Activated CD4-positive, CD25-positive, alpha-beta regulatory T cell treated with anti-CD3 and anti-CD28 coated beads, Interleukin-2, amount 50 U/mL, for 24 hours (primary cell): ENCODE results near the gene SCG2.

ENCODE experiments used
- ATAC-seq, 2 donors: fragments of 150-1000 bp; cut with Tn5 transposase; one replicate each; pipeline ENCODE4 v1.10.0; 2021; ENCODE audit warnings: mild to moderate bottlenecking in 1 of 2, moderate library complexity in 1 of 2

Gene SCG2, protein sequence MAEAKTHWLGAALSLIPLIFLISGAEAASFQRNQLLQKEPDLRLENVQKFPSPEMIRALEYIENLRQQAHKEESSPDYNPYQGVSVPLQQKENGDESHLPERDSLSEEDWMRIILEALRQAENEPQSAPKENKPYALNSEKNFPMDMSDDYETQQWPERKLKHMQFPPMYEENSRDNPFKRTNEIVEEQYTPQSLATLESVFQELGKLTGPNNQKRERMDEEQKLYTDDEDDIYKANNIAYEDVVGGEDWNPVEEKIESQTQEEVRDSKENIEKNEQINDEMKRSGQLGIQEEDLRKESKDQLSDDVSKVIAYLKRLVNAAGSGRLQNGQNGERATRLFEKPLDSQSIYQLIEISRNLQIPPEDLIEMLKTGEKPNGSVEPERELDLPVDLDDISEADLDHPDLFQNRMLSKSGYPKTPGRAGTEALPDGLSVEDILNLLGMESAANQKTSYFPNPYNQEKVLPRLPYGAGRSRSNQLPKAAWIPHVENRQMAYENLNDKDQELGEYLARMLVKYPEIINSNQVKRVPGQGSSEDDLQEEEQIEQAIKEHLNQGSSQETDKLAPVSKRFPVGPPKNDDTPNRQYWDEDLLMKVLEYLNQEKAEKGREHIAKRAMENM

GRCh38 chr2:223601932-223602666 is at the start of gene SCG2:
TSS of gene SCG2 (minus strand) at chr2:223602361. CDS start at chr2:223599282, 3,079 bp downstream.
- peak in 1 of 2 donors; percentile 48 for ATAC-seq

GRCh38 chr2:223649554-223650533 is 47.7 kb upstream of the SCG2 start:
- ATAC-seq, result no peak

DNA sequence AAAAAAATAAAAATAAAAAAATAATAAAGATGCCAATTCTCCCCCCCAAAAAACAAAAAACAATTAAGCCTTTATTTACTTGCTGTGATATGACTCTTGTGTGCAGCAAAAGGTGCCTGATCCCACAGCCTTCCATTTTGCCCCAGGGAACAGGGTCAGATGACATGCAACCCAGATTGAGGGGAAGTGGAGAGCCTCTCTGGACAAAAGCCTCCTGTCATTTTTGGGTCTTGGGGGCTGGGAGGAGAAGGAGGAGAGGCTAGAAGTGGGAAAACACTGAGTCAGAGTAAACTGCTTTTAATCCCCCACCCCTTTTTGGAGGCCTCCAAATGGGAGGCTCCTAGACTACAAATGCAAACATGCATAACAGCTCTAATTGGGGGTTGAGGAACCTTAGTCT is 46.6 kb upstream of the SCG2 start:
- ATAC-seq, result no peak

DNA sequence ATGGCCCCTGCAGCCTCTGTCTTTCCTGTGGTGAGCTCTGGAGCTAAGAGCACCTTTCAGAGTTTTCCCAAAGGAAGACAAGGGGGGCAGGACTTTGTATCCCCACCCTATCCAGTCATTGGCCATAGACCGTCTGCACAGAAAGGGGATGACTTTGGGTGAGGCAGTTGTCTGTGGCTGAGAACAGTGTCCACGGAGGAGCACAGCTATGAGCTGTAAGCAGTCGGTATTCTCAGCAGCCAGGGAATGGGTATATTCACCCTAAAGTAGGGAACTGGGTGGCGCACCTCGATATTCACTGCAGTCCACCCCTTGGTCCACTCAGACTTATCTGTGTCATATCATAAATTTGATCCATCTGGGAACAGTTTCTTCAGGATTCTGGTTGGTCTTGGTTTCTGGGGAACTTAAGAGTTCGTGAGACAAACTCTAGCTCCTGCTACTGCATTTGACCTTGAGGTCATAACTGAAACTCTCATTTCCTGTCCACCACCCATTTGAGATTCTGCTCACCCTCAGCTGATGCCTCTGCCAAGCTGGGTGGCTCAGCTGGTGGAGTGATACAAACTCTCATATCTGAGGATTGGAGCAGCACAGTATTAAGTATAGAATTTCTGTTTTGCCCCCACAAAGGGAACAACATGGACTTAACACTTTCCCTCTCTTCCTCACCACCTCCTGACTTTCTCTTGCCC is 45.2 kb upstream of the SCG2 start:
- ATAC-seq, result no peak

DNA sequence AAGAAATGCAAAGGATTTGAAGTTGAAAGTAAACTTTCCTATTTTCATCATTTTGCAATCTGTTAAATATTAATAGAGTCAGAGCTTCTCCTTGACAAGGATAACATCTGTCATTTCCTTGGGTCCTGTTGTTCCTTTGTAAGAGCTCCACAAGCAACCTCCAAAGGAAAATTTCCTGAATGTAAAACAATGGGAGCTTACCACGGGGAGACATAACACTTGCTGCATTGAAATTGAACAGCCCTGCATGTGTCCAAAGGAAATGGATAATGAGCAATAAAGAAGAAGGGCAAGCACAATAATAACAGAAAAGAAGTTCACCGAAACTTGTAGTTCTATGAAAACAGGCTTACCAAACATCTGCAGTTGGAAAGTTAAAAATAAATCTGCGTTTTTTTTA is 42.0 kb upstream of the SCG2 start:
- no peak for ATAC-seq

DNA sequence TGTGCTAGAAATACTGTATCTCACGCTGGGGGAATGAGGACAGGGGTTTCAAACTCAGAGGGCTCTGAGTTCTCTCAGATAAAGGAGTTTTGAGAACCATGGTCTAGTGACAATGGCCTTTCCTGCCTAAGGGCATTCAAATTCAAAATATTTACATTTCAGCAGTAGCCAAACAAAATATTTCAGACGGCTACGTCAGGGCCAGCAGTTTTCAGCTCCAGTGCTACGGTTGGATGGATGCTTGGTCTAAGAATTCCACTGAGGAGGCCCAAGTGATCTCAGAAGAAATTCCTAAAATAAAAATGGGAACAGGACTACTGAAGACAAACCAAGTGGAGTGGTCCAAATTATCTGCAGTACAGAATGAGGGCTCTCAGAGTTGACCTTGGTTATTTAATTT is 41.1 kb upstream of the SCG2 start:
- no peak for ATAC-seq

DNA sequence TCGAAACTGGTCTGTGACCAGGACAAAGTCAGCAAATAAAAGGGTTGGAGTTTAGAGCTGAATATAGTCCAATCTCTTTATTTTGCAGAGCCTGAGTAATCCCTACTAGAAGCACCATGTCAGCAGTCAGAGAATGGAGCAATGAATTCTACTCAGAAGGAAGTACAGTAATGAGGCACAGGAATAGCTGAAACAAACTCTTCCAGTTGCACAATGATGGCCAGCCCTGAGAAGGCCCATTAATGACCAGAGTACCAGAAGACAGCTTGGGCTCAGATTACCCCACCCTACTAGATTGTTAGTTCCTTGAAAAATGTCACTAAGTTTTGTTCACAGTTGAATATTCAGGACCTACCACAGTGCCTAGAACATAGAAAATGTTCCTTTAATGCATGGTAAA is 40.3 kb upstream of the SCG2 start:
- ATAC-seq, result no peak

- ATAC-seq, result no peak
These were observed 38.9 kb upstream of the SCG2 start for GRCh38 chr2:223641082-223641481.

GRCh38 chr2:223635080-223635479 is 32.9 kb upstream of the SCG2 start:
- no peak for ATAC-seq

DNA sequence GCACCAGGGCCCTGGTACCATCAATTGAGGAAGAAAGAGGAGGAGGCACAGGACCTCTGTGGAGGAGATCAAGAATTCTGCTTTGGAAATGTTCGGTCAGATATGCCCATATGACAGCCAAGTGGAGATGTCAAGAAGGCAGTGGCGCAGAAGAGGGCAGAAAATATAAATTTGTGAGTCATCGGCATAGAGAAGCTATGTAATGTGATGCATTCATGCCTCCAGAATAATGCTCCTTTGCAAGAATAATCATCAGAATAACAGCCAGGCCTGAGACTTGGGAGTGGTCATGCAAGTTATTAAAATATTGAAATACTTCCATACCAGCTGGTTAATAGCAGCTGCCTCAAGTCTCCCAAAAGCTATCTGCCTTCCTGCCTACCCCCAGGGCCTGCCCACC is 32.1 kb upstream of the SCG2 start:
- ATAC-seq, result no peak

DNA sequence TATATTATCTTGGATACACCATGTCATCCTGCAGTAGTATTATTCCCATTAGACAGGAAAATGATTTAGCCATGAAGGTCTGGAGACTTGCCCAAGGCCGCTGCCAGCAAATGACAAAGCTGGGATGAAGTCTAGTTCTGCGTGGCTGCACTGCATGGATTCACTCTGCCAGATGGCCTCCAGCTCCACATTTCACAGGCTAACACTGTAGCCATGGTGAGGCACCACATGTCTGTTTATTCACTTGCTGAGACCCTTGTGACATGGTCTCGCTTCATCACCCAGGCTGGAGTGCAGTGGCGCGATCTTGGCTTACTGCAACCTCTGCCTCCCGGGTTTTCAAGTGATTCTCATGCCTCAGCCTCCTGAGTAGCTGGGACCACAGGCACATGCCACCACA is 31.5 kb upstream of the SCG2 start:
- ATAC-seq, result no peak

- no peak for ATAC-seq
These were observed 30.7 kb upstream of the SCG2 start for GRCh38 chr2:223632826-223633225.

DNA sequence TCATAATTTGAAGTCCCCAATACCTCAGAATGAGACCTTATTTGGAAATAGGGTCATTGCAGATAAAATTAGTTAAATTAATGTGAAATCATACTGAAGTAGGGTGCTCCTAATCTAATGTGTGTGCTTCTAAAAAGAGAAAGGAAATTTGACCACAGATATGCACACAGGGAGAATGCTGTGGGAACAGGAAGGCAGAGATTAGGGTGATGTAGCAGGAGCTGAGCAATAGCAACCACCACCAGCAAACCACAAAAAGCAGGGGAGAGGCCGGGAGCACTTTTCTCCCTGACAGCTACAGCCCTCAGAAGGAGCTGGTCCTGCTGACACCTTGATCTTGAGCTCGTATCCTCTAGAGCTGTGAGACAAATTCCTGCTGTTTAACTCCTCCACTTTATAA is 24.6 kb upstream of the SCG2 start:
- ATAC-seq, result no peak

DNA sequence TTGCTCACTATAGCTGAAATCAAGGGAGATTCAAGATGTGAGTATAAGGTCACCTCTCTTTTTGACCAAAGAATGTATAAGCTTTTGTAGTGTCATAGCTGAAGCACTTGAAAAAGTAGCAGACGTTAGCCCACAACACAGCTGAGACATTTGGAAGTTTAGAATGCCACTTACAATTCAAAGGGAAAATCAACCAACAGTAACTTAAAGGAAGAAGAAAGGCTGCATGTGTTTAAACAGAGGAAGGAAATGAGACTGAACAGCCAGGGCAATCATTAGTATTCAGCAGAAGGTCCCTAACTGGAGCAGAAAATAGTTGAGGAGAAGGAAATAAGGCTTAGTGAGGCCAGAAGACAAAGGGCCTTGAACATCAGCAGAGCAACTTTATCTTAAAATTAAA is 23.5 kb upstream of the SCG2 start:
- no peak for ATAC-seq

DNA sequence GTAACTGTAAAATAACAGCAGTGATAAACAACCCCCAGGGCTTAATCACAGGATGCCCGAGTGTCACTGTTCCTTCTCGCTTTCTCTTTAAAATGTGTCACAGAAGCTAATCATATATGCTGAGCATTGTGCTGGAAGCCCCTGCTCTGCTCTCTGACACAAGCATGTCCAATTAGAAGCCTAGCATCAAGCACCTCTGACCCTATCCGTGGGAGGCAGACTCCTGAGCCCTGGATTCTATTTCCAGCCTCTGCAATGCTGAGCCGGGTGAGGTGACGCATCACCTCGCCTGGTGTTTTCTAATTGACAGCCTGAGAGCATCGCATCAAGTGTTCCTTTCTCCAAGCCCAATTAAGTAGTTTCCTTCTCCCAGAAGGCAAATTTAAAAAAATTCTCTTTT is 19.7 kb upstream of the SCG2 start:
- ATAC-seq, result no peak

DNA sequence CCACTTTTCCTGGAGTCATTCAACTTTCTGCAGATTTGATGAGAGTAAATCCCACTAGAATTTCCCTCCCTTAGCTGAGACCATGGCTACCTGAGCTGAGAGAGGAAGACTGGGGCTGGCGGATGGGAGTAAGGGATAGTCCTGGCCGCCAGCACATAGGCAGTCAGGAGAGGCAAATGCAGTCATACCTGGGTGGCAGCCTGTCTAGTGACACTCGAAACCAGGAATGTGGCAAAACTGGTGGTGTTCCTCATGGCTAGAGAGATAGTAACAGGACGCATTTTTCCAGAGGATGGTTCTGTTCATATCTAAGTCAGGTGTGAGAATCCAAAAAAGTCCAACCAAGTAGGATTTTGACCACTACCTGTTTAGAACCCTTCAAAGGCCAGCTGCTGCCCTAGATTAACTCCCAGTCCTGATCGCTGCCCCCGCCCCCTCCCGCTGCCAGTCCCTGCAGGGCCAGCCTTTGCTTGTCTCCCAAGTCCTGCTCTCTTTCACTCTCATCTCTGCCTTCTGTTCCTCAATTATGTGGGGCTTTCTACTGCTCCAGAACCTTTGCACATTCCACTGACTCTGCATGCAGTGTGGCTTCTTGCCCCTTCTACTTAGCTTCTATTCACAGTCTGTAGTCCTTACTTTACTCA is 17.4 kb upstream of the SCG2 start:
- ATAC-seq, result no peak

- ATAC-seq, result no peak
These were observed 16.2 kb upstream of the SCG2 start for GRCh38 chr2:223618172-223619035.

DNA sequence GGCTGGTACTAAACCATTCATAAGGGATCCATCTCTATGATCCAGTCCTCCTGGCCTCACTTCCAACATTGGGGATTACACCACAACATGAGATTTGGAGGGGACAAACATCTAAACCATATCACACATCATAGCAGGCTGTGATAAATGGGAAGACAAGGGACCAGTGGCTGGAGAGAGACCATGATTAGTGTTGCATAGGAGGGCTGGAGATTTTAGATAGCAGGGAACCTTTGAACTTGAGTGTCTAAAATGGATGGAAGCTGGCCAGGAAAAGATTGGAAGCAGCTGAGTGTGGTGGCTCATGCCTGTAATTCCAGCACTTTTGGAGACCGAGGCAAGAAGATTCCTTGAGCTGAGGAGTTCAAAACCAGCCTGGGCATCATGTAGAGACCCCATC is 12.4 kb upstream of the SCG2 start:
- ATAC-seq, result no peak

- no peak for ATAC-seq
These were observed 11.1 kb upstream of the SCG2 start for GRCh38 chr2:223613017-223613950.
